H4 (cell line): ENCODE results near the gene AASS. TPM values are rescaled to one million over a fixed set of nuclear protein-coding genes. Genes with fewer than 3 reads are reported as not detected.
"Not testable (repeated sequence)": the region's sequence is repeated elsewhere in the genome, so short reads cannot be mapped to it uniquely, and the experiment has no call there.

Experiments used
- DNase-seq: peaks from one replicate; pipeline ENCODE4 v3.0.0-alpha.2; 2015; ENCODE audit warnings: low spot score
- total RNA-seq: library from RNA; depleted of rRNA; stranded (reverse); fragments of >200 nt; shearing (Covaris generic); gene quantifications from 2 replicates; pipeline ENCODE4 v1.2.3, GENCODE V29; 2014; rRNA removed

The AASS gene
- total RNA-seq = 18.4 and 18.7 TPM in 2 replicates

DNA sequence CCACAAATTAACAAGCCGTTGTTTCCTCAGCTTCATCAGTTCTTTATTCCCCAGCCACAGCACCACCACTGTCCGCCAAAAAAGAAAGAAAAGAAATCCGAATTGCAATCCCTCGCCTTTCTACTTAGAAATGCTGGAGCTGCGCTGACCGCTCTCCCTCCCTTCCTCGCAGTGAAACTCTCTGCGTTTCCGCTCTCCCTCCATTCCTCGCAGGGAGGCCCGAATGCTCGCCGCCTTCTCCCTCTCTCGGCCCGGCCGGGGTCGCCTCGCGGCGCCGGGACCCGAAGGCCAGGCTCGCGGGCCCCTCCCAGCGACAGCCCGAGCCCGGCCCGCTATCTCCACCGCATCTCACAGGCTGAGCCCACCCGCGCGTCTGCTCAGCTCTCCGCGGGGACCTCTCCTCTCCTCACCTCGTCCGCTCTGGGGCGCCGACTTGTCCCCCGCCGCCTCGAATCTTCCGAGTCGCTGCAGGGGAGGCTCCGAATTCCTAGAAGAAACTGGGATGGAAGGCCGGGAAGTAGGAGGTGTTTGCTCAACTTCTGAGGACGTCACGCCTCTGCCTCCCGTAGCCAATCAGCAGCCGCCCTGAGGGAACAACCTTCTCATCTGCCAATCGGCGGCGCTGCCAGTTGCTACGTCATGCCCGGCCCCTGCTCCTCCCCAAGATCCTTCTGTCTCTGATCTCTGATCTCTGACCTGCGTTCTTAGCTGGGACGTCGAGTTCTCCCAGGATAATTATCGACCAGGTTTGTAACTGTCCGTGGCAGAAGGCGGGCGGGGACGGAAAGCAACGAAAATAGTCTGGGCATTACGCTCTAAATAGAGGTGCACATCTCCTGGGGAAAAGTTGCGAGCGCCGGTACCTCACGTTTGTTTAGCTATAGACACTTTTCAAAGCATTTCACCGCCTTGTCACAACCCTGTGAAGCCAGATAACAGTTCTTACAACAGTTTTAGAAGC, at the start of gene AASS:
Gene AASS (minus strand): TSS at position 499 of the 961 bp plus-strand sequence. CDS start 10,523 bp downstream, outside the sequence.
- DNase-seq = peak; percentile 98

GRCh38 chr7:122188785-122189184, 44.7 kb upstream of the AASS start:
- DNase-seq = no peak

- DNase-seq = no peak
These were observed 39.1 kb upstream of the AASS start for GRCh38 chr7:122183106-122183505.

DNA sequence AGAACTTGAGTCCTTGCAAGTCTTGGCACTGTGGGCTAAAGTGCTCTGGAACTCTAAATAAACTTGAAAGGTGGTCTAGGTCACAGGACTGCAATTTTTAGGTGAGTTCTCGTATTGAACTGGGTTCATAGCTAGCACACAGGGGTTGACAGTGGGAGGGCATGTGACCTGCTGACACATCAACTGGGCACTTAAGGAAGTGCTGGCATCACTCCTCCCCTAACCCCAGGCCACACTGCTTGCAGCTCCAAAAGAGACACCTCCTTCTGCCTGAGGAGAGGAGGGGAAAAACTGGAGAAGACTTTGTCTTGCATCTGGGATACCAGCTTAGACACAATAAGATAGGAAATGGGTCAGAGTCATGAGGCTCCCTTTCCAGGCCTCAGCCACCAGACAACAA, 38.0 kb upstream of the AASS start:
- no peak for DNase-seq

DNA sequence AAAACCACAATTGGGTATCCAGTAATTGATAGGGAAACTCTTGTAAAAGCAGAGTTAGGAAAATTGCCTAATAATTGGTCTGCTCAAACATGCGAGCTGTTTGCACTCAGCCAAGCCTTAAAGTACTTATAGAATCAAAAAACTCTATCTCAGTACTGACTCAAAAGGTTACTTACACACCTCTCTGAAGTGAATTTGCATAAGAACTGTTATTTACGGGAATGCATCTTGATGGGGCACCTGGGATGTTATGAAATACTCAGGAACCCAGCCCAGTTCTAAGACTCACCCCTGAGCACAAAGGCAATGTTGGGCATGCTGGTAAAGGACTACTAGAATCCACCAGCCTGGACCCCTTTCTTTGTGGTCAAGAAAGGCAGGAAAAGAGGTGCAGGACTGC, 28.1 kb upstream of the AASS start:
- not testable (repeated sequence) for DNase-seq

- DNase-seq = peak; percentile 52
These were observed 22.7 kb upstream of the AASS start for GRCh38 chr7:122166740-122167139.

GRCh38 chr7:122166275-122166674, 22.2 kb upstream of the AASS start:
- no peak for DNase-seq

GRCh38 chr7:122161628-122162027, 17.6 kb upstream of the AASS start:
- no peak for DNase-seq

GRCh38 chr7:122155566-122155965, 11.5 kb upstream of the AASS start:
- no peak for DNase-seq

DNA sequence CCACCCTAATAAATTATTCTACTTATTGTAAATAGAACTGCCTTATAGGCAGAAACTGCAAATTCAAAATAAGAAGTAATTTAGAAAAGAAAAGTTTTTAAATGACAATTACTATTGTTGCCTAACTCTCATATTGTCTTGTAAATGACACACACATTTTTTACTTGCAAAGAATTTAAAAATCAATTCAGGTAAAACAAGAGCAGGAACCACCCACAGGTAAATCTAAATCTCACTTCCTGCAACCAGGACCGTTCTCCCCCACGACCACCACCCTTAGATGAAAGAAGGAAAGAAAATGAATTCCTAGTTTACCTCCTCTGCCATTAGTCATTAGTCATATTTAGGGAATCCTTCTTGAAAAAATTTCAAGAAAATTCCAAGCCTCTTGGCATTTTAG, 4.8 kb upstream of the AASS start:
- DNase-seq = no peak

DNA sequence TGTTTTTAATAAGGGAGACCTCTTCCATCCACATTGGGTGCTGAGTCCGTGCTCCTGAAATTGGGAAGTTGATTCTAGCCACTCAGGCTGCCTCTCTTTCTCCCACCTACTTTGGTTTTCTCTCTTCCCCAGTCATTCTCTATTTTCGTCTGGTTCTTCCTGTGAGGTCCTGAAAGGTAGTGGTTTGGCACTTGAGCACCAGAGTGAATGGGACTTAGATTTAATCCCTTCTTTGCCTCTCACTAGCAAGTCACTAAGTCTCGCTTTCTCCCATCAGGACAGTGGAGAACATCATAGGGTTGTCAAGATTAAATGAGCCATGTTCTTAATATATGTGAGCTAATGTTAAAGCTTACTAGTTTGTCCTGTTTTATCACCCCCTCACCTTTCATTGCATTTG, 4.0 kb upstream of the AASS start:
- no peak for DNase-seq

- DNase-seq = no peak
These were observed 2.0 kb upstream of the AASS start for GRCh38 chr7:122145937-122146645.

DNA sequence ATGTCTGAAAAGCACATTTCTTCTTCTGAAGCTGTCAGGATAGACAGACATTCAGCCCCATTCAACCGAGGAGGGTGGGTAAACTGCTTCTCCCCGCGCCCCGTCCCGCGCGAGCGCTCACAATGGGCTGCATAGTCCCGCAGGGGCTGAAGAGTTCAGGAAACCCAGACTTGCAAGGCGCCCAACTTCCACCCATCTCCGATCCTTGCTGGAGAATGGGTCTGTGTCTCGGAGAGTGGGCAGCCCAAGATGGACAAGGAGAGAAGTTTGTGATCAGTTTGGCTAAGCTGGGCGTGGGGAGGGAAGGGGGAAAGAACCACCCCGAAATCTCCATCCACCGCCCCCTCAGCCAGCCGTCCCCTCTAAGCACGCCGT, 686 bp downstream of the AASS start:
- peak; percentile 20 for DNase-seq

GRCh38 chr7:122140918-122141317, 3.1 kb downstream of the AASS start:
- no peak for DNase-seq

GRCh38 chr7:122137251-122138077, 6.6 kb downstream of the AASS start:
- no peak for DNase-seq

GRCh38 chr7:122136639-122137245, 7.3 kb downstream of the AASS start:
- no peak for DNase-seq

GRCh38 chr7:122136078-122136477, 8.0 kb downstream of the AASS start:
- DNase-seq = no peak

DNA sequence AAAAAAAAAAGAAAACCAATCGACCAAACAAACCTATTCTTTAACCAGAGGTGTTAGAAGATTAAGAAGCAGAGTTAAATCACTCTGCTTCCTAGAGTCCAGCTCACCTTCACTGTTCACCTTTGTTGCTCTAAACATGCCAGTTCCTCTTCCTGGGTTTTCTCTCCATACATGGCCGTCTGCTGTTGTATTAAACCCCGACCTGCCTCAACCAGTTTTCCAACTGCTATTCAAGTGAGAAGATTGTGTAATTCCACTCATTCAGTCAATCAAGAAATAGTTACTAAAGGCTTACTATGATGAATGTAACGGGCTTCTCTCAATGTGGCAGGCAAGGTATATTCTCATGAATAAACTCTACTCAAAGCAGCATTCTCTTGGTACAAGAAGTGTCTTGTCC, 8.8 kb downstream of the AASS start:
- no peak for DNase-seq

DNA sequence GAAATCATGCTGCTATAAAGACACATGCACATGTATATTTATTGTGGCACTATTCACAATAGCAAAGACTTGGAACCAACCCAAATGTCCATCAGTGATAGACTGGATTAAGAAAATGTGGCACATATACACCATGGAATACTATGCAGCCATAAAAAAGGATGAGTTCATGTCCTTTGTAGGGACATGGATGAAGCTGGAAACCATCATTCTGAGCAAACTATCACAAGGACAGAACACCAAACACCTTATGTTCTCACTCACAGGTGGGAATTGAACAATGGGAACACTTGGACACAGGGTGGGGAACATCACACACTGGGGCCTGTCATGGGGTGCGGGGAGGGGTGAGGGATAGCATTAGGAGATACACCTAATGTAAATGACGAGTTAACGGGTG, 9.3 kb downstream of the AASS start:
- DNase-seq = not testable (repeated sequence)

DNA sequence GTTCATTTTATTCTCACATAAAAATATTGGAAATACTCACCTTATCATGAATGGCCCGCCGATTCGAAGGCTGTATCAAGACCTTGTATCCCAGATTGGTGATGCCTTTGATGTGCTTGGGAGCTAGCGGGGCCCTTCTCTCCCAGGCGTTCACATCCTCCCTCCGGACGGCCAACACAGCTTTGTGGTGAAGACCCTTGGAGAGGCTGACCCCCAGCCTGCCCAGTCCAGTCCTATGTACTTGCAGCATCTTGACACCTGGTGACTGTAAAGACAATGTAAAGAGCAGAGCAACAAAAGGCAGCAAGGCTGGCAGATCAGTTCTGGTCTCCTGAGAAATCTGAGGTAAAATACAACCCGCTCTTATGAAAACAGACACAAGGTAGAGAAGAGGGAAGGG, 10.6 kb downstream of the AASS start:
- DNase-seq = no peak

DNA sequence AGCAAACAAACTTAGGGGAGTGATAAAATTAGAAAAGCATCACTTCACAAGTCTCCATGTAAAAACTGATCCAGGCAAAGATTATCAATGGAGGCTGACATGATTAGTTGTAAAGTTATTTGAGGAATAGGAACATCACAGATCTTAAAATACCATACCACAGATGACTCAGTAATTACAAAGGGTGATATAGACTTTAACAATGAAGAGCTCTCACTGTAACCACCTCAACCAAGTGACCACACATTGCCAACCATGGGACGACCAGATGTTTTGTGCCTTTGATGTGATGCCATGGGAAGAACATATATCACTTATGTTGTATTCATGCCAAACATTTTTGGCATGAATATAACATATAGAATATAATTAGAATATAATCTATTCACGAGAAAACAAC, 11.7 kb downstream of the AASS start:
- DNase-seq = no peak

GRCh38 chr7:122123746-122124145, 20.3 kb downstream of the AASS start:
- DNase-seq = no peak
